Left colon (tissue), 2 donors: ENCODE measurements around the gene CHMP4A. TPM values are rescaled to one million over a fixed set of nuclear protein-coding genes. Genes with fewer than 3 reads are reported as not detected.

ENCODE experiments used
- ATAC-seq: fragments of 200-7000 bp; cut with Tn5 transposase; one replicate; pipeline ENCODE4 v1.9.1; 2020; ENCODE audit warnings: mild to moderate bottlenecking, moderate library complexity
- DNase-seq, 2 donors: peaks; one replicate each; pipeline ENCODE4 v3.0.0-alpha.2; 2020
- intact Hi-C, 2 donors: fragments of 100-400 bp; cut with DNase I in 1 of 2; cut with micrococcal nuclease in 1 of 2; formaldehyde crosslinking; loops; one replicate each; pipeline versions ENCODE4 v1.11.2 to v1.14.0; 2022; cut with DNase I, micrococcal nuclease
- long read RNA-seq: library from polyadenylated mRNA; unstranded; transcript quantifications from one replicate; pipeline ENCODE4 v2.0.0, GENCODE V29; 2021
- total RNA-seq, 2 donors: library from RNA; stranded (reverse); fragmentation: NEBNext Ultra II Directional; extraction: Animal tissue kit (Norgen Biotek cat#: 25700); gene quantifications; one replicate each; pipeline ENCODE4 v1.2.1, GENCODE V29; 2021
- donor health status: DM: no; HTN: no; CAD: no.
- donor health status: DM: yes; HTN: yes; CAD: no.

The CHMP4A gene, protein sequence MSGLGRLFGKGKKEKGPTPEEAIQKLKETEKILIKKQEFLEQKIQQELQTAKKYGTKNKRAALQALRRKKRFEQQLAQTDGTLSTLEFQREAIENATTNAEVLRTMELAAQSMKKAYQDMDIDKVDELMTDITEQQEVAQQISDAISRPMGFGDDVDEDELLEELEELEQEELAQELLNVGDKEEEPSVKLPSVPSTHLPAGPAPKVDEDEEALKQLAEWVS
- 10 to 100 TPM; 43.5 to 48.0 TPM for total RNA-seq
- long read RNA-seq, transcript CHMP4A-201 (6 exons, 1,393 nt) = major isoform, 61 of 68 reads
- long read RNA-seq, partial matches to known transcripts = 2 of 68 reads
- long read RNA-seq, other reads (novel, unspliced or antisense) = 5 of 68 reads

- DNase-seq (peak; percentile 97 to 99), ATAC-seq (peak; percentile 83)
- intact Hi-C loops = no loop called here
Measured at GRCh38 chr14:24212924-24213865, at the start of gene CHMP4A. CHMP4A (minus strand) TSS chr14:24213488; CDS start chr14:24213439, 49 bp downstream.

DNA sequence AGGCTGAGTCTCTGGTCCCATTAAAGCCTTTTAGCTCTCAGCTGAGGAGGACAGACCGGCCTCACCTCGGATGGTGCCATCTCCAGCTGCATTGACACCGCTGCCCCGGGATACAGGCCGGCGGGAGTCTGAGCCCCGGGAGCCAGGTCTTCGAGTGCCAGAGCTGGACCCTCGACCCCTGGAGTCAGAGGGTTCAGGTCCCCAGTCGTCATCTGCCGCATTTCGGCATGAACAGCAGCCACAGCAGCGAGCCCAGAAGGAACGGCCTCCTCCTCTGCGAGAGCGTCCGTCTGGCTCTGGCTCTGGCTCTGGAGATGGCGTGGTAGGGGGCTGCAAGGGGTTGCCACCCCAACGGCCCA lies 48.7 kb upstream of the CHMP4A start:
- intact Hi-C loops = no loop called here
- DNase-seq (no peak), ATAC-seq (no peak)

DNA sequence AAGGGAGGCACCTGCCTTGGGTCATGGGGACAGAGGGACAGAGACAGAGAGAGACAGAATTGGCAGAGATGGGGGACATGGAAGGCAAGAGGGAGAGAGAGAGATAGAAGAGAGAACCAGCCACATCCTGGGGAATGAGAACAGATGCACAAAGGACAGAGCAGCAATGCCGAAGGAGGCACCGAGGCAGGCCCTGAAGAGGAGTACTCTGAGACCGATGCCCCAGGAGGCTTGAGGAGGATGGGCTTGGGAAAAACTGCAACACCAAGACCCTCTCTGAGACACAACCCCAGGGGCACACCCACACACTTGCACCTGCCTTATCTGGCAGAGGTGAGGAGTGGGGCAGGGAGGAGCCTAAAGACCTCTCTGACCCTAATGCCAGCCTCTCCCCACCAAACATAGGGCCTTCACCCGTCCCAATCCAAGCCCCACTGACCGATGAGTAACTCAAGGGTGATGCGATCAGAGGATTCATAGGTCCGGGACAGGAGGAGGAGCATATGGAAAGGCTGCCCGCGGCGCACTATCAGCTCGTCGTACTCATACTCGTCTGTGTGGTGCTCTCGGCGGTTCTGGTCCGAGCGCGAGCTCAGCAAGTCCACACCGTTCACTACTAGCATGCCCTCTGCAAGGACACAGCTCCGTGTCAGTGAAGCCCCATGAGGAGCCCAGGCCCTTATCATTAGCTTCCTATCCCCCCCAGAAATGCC lies 48.1 kb upstream of the CHMP4A start:
- no peak for ATAC-seq
- DNase-seq = no peak
- intact Hi-C loops = no loop called here

DNA sequence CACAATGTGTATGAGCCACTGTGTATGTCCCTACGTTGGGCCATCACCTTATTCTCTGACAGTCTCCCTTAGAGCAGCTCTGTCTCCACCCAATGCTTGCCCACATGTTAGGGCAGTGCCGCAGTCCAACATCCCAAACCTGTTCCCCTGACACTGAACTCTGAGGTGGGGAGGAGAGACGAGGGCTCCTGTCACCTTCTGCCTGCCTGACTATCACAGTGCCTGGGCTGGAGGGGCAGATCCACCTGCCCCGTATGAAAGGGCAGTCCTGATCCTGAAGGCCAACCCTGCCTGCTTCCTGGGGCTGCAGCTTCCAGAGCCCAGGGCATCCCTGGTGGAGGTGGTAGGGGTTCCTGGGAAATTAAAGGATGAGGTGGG lies 47.5 kb upstream of the CHMP4A start:
- intact Hi-C loops = no loop called here
- ATAC-seq = no peak
- DNase-seq = no peak

DNA sequence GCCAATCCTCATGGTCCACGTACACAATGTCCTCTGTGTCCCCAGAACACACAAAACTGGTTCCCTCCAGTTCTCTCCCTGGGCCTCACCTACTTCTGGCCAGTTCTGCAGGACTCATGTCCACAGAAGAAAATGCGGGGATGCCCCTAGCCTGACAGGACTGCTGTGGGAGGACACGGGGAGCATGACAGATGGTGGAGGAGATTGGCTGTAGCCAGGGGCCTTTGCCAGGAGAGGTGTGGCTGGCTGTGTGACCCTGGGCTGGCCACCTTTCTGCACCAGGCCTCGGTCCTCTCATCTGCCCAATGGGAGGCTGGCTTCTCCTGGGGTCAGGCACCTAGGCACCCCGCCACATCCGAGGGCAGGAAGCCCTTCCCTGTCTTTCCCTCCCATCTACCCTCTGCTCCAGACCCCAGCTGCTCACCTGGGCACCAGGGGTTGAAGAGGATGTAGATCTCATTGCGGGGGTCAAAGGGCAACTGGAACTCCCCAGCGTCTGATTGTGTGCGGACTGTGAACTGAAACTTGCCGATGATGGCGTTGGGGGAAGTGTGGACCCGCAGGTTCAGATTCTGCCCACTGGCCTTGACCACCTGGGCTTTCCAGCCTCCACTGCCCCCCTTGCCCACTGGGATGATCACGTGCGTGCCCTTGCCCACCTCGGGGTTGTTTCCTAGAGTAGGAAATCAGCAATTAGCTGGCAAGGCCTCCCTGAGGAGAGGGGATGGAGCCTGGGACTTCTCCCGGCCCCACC lies 46.9 kb upstream of the CHMP4A start:
- DNase-seq = no peak
- no peak for ATAC-seq

GRCh38 chr14:24259282-24260025 lies 46.2 kb upstream of the CHMP4A start:
- intact Hi-C loops = no loop called here
- no peak for DNase-seq
- no peak for ATAC-seq

More for the DNA sequence above, 46.9 kb upstream of the CHMP4A start:
- intact Hi-C loops = no loop called here

DNA sequence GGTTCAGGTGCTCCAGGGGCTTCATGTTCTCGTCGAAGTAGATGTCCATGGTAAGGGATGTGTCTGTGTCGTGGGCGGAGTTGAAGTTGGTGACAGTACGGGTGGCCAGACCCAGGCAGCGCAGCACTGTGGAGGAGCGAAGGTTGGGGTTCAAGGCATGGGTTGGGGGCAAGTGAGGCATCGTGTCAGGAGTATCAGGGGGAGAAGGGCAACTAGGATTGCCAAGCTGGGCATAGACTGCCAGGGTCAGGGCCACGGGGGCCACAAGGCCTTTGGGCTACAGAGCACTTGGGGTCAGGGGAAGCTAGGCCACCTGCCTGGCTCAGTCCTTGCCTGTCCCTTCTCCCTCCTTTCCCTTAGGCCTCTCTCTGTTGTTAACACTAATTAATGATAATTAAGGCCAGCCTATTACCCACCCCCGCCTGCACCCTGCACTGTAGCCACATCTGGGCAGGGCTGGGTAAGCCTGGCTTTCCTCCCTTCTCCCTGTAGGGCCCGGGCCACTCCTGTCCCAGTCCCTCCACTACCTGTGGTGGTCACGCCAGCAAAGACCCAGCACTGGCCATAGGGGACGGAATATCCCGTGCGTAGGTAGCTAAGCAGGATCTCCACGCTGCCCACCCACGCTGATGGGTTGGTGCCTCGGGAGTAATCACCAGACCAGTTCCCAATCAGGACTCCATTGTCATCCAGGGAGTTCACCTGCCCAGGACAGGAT lies 45.4 kb upstream of the CHMP4A start:
- intact Hi-C loops = no loop called here
- ATAC-seq = no peak
- no peak for DNase-seq

DNA sequence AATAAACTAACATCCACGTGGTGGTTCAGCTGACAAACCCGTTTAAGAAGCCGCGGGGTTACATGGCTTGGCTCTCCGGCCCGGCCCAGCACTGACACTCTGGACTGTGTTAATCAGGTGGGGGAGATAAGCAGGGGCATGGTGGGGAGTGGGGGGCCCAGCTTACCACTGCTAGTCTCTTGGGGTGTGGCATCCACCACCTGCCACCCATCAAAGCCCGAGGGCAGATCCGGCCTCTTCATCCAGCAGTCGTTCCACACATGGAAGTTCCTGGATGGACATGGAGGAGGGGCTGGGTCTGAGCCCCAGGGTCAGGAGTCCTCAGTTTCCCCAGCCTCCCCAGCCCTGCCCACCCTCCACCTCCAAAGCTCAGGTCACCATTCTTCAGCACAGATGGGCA lies 44.8 kb upstream of the CHMP4A start:
- ATAC-seq (no peak), DNase-seq (no peak)
- intact Hi-C loops = no loop called here

DNA sequence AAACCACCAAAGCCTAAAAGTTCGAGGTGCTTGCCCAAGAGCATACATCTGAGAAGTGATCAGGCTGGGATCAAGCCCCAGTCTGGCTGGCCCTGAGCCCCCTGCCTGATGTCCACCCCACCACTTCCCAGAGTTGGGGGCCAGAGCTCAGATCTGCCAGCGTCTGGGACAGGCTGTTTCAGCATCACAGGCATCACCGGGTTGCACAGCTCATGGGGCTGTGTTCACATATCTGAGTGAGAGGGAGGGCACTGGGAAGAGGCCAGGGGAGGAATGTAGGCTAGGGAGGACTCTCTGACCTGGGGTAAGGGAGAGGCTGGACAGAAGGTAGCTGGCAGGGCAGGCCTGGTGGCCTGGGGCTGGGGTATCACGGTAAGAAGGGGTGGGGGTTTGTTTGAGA lies 43.7 kb upstream of the CHMP4A start:
- no peak for ATAC-seq
- intact Hi-C loops = no loop called here
- no peak for DNase-seq

- no peak for ATAC-seq
- peak in 1 of 2 donors; percentile 13 for DNase-seq
- intact Hi-C loops = no loop called here
Measured at GRCh38 chr14:24255931-24256711, 42.8 kb upstream of the CHMP4A start.

DNA sequence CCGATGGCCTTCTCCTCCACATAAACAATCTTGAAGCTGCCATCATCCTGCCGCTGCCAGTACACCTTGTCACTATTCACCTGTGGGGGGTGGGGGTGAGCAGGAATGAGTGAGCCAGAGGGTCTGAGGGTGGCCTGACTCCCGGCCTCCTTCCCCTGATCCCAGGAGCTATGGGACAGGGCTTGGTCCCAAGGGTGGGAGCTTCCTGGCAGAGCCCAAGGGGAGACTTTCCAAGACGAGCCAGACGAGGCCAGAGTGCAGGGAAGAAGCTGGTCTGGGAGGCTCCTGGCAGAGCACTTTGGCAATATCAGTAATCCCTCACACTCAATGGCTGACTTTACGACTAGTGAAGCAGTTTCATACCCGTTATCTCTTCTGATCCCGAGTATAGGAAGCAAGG lies 42.1 kb upstream of the CHMP4A start:
- intact Hi-C loops = no loop called here
- no peak for ATAC-seq
- peak in 1 of 2 donors; percentile 18 for DNase-seq

- intact Hi-C loops = no loop called here
- DNase-seq (peak in 1 of 2 donors; percentile 14), ATAC-seq (no peak)
Measured at GRCh38 chr14:24254630-24255392, 41.5 kb upstream of the CHMP4A start.

GRCh38 chr14:24253936-24254335 lies 40.6 kb upstream of the CHMP4A start:
- intact Hi-C loops = no loop called here
- DNase-seq = no peak
- no peak for ATAC-seq

GRCh38 chr14:24252289-24253124 lies 39.2 kb upstream of the CHMP4A start:
- intact Hi-C loops = no loop called here
- no peak for ATAC-seq
- DNase-seq = peak in 1 of 2 donors; percentile 8

DNA sequence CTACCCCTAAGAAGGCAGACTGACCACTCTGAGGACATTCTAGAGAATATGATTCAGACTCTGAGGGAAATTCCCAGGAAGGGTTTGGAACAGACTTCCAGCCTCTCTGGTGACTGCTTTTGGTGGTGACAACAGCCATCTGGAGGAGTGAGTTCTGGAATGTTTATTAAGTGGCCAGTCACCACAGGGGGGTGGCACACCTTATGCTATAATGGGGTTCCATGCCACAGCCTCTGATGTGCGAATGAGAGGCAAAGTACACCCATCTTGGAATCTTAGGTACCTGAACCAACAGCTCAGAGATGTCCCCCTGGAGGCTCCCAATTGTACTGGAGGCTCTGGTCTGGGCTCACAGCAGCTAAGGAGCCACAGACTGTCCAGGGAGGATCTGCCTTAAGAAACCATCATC lies 38.6 kb upstream of the CHMP4A start:
- peak in 1 of 2 donors; percentile 1 for DNase-seq
- intact Hi-C loops = no loop called here
- no peak for ATAC-seq
